Measurements from ENCODE around the gene KRT72.

The KRT72 gene

GRCh38 chr12:52590021-52590420, 11.2 kb downstream of the KRT72 start:
- peaks cover 38% of the 10 kb centered on the region for H3K9me3 ChIP-seq (ENCODE audit: control insufficient read depth, insufficient read depth, low read depth, low read length)
- H3K27me3 ChIP-seq (ENCODE audit: control insufficient read depth, insufficient read depth, low read length), result no peaks in the 10 kb centered on the region
- no peaks in the 10 kb centered on the region for H3K36me3 ChIP-seq (ENCODE audit: control insufficient read depth, insufficient read depth, low read length)
- no peak overlapping the region for H3K4me3 ChIP-seq (ENCODE audit: low read depth, low read length)
- no peaks in the 10 kb centered on the region for H3K4me1 ChIP-seq (ENCODE audit: control insufficient read depth, insufficient read depth, low read length)
- H3K9ac ChIP-seq (ENCODE audit: low read length), result no peak overlapping the region
- no peak overlapping the region for H3K27ac ChIP-seq (ENCODE audit: low read depth, low read length)

GRCh38 chr12:52587563-52587962, 13.7 kb downstream of the KRT72 start:
- Histone ChIP-seq H3K9ac (ENCODE audit: low read length) (no peak overlapping the region), H3K9me3 (ENCODE audit: control insufficient read depth, insufficient read depth, low read depth, low read length) (peaks cover 35% of the 10 kb centered on the region), H3K4me3 (ENCODE audit: low read depth, low read length) (no peak overlapping the region), H3K27ac (ENCODE audit: low read depth, low read length) (no peak overlapping the region), H3K4me1 (ENCODE audit: control insufficient read depth, insufficient read depth, low read length) (peaks cover 3% of the 10 kb centered on the region), H3K36me3 (ENCODE audit: control insufficient read depth, insufficient read depth, low read length) (no peaks in the 10 kb centered on the region), H3K27me3 (ENCODE audit: control insufficient read depth, insufficient read depth, low read length) (no peaks in the 10 kb centered on the region)

GRCh38 chr12:52585946-52586345, 15.3 kb downstream of the KRT72 start:
- Histone ChIP-seq H3K27ac (ENCODE audit: low read depth, low read length) (no peak overlapping the region), H3K9me3 (ENCODE audit: control insufficient read depth, insufficient read depth, low read depth, low read length) (peaks cover 19% of the 10 kb centered on the region), H3K27me3 (ENCODE audit: control insufficient read depth, insufficient read depth, low read length) (no peaks in the 10 kb centered on the region)

GRCh38 chr12:52585066-52585465, 16.2 kb downstream of the KRT72 start:
- H3K9me3 ChIP-seq (ENCODE audit: control insufficient read depth, insufficient read depth, low read depth, low read length), result peaks cover 11% of the 10 kb centered on the region
- H3K36me3 ChIP-seq (ENCODE audit: control insufficient read depth, insufficient read depth, low read length), result no peaks in the 10 kb centered on the region
- H3K9ac ChIP-seq (ENCODE audit: low read length), result no peak overlapping the region
- H3K27me3 ChIP-seq (ENCODE audit: control insufficient read depth, insufficient read depth, low read length), result no peaks in the 10 kb centered on the region
- H3K4me1 ChIP-seq (ENCODE audit: control insufficient read depth, insufficient read depth, low read length), result peaks cover 4% of the 10 kb centered on the region
- H3K27ac ChIP-seq (ENCODE audit: low read depth, low read length), result no peak overlapping the region
- H3K4me3 ChIP-seq (ENCODE audit: low read depth, low read length), result no peak overlapping the region

More at GRCh38 chr12:52585946-52586345, 15.3 kb downstream of the KRT72 start:
- no peaks in the 10 kb centered on the region for H3K36me3 ChIP-seq (ENCODE audit: control insufficient read depth, insufficient read depth, low read length)
- H3K9ac ChIP-seq (ENCODE audit: low read length), result no peak overlapping the region
- no peak overlapping the region for H3K4me3 ChIP-seq (ENCODE audit: low read depth, low read length)
- H3K4me1 ChIP-seq (ENCODE audit: control insufficient read depth, insufficient read depth, low read length), result peaks cover 4% of the 10 kb centered on the region

GRCh38 chr12:52584156-52584682, 17.0 kb downstream of the KRT72 start:
- Histone ChIP-seq H3K27me3 (ENCODE audit: control insufficient read depth, insufficient read depth, low read length) (no peaks in the 10 kb centered on the region), H3K9me3 (ENCODE audit: control insufficient read depth, insufficient read depth, low read depth, low read length) (0 out of 2 replicates have a peak, but pooled peaks cover 2% of the 10 kb centered on the region), H3K36me3 (ENCODE audit: control insufficient read depth, insufficient read depth, low read length) (no peaks in the 10 kb centered on the region), H3K27ac (ENCODE audit: low read depth, low read length) (no peak overlapping the region), H3K9ac (ENCODE audit: low read length) (no peak overlapping the region), H3K4me3 (ENCODE audit: low read depth, low read length) (no peak overlapping the region), H3K4me1 (ENCODE audit: control insufficient read depth, insufficient read depth, low read length) (peaks cover 4% of the 10 kb centered on the region)

GRCh38 chr12:52582971-52583456, 18.2 kb downstream of the KRT72 start:
- Histone ChIP-seq H3K4me1 (ENCODE audit: control insufficient read depth, insufficient read depth, low read length) (peaks cover 4% of the 10 kb centered on the region), H3K9ac (ENCODE audit: low read length) (no peak overlapping the region), H3K9me3 (ENCODE audit: control insufficient read depth, insufficient read depth, low read depth, low read length) (no peaks in the 10 kb centered on the region), H3K27me3 (ENCODE audit: control insufficient read depth, insufficient read depth, low read length) (no peaks in the 10 kb centered on the region), H3K36me3 (ENCODE audit: control insufficient read depth, insufficient read depth, low read length) (no peaks in the 10 kb centered on the region), H3K4me3 (ENCODE audit: low read depth, low read length) (no peak overlapping the region), H3K27ac (ENCODE audit: low read depth, low read length) (no peak overlapping the region)

GRCh38 chr12:52582486-52582885, 18.8 kb downstream of the KRT72 start:
- no peak overlapping the region for H3K27ac ChIP-seq (ENCODE audit: low read depth, low read length)

GRCh38 chr12:52581481-52581880, 19.8 kb downstream of the KRT72 start:
- Histone ChIP-seq H3K4me1 (ENCODE audit: control insufficient read depth, insufficient read depth, low read length) (peaks cover 4% of the 10 kb centered on the region), H3K9ac (ENCODE audit: low read length) (no peak overlapping the region), H3K9me3 (ENCODE audit: control insufficient read depth, insufficient read depth, low read depth, low read length) (no peaks in the 10 kb centered on the region), H3K27me3 (ENCODE audit: control insufficient read depth, insufficient read depth, low read length) (no peaks in the 10 kb centered on the region), H3K36me3 (ENCODE audit: control insufficient read depth, insufficient read depth, low read length) (no peaks in the 10 kb centered on the region), H3K27ac (ENCODE audit: low read depth, low read length) (no peak overlapping the region), H3K4me3 (ENCODE audit: low read depth, low read length) (no peak overlapping the region)

More at GRCh38 chr12:52582486-52582885, 18.8 kb downstream of the KRT72 start:
- H3K4me3 ChIP-seq (ENCODE audit: low read depth, low read length), result no peak overlapping the region
- H3K36me3 ChIP-seq (ENCODE audit: control insufficient read depth, insufficient read depth, low read length), result no peaks in the 10 kb centered on the region
- H3K9me3 ChIP-seq (ENCODE audit: control insufficient read depth, insufficient read depth, low read depth, low read length), result no peaks in the 10 kb centered on the region
- H3K27me3 ChIP-seq (ENCODE audit: control insufficient read depth, insufficient read depth, low read length), result no peaks in the 10 kb centered on the region
- H3K4me1 ChIP-seq (ENCODE audit: control insufficient read depth, insufficient read depth, low read length), result peaks cover 4% of the 10 kb centered on the region
- H3K9ac ChIP-seq (ENCODE audit: low read length), result no peak overlapping the region

GRCh38 chr12:52581066-52581465, 20.2 kb downstream of the KRT72 start:
- Histone ChIP-seq H3K27ac (ENCODE audit: low read depth, low read length) (no peak overlapping the region), H3K27me3 (ENCODE audit: control insufficient read depth, insufficient read depth, low read length) (no peaks in the 10 kb centered on the region), H3K4me3 (ENCODE audit: low read depth, low read length) (no peak overlapping the region), H3K36me3 (ENCODE audit: control insufficient read depth, insufficient read depth, low read length) (no peaks in the 10 kb centered on the region), H3K4me1 (ENCODE audit: control insufficient read depth, insufficient read depth, low read length) (peaks cover 4% of the 10 kb centered on the region), H3K9me3 (ENCODE audit: control insufficient read depth, insufficient read depth, low read depth, low read length) (no peaks in the 10 kb centered on the region), H3K9ac (ENCODE audit: low read length) (no peak overlapping the region)

GRCh38 chr12:52580496-52580895, 20.8 kb downstream of the KRT72 start:
- no peak overlapping the region for H3K27ac ChIP-seq (ENCODE audit: low read depth, low read length)
- H3K9me3 ChIP-seq (ENCODE audit: control insufficient read depth, insufficient read depth, low read depth, low read length), result no peaks in the 10 kb centered on the region
- peaks cover 4% of the 10 kb centered on the region for H3K4me1 ChIP-seq (ENCODE audit: control insufficient read depth, insufficient read depth, low read length)
- H3K9ac ChIP-seq (ENCODE audit: low read length), result no peak overlapping the region
- H3K36me3 ChIP-seq (ENCODE audit: control insufficient read depth, insufficient read depth, low read length), result no peaks in the 10 kb centered on the region
- H3K27me3 ChIP-seq (ENCODE audit: control insufficient read depth, insufficient read depth, low read length), result no peaks in the 10 kb centered on the region
- no peak overlapping the region for H3K4me3 ChIP-seq (ENCODE audit: low read depth, low read length)

GRCh38 chr12:52579468-52580465, 21.5 kb downstream of the KRT72 start:
- peaks cover 4% of the 10 kb centered on the region for H3K4me1 ChIP-seq (ENCODE audit: control insufficient read depth, insufficient read depth, low read length)
- no peak overlapping the region for H3K27ac ChIP-seq (ENCODE audit: low read depth, low read length)
- no peak overlapping the region for H3K4me3 ChIP-seq (ENCODE audit: low read depth, low read length)
- H3K9me3 ChIP-seq (ENCODE audit: control insufficient read depth, insufficient read depth, low read depth, low read length), result no peaks in the 10 kb centered on the region
- H3K36me3 ChIP-seq (ENCODE audit: control insufficient read depth, insufficient read depth, low read length), result no peaks in the 10 kb centered on the region
- no peak overlapping the region for H3K9ac ChIP-seq (ENCODE audit: low read length)
- no peaks in the 10 kb centered on the region for H3K27me3 ChIP-seq (ENCODE audit: control insufficient read depth, insufficient read depth, low read length)

All from HUES6 (cell line).